ENCODE measurements around the gene ACTL6B. TPM values are rescaled to one million over a fixed set of nuclear protein-coding genes. Genes with fewer than 3 reads are reported as not detected.
A peak's percentile ranks its signal among the peaks of the same experiment; 100 is the strongest.

Gene ACTL6B
- total RNA-seq, 1 donor from 2014 or later, result 2.4 TPM

DNA sequence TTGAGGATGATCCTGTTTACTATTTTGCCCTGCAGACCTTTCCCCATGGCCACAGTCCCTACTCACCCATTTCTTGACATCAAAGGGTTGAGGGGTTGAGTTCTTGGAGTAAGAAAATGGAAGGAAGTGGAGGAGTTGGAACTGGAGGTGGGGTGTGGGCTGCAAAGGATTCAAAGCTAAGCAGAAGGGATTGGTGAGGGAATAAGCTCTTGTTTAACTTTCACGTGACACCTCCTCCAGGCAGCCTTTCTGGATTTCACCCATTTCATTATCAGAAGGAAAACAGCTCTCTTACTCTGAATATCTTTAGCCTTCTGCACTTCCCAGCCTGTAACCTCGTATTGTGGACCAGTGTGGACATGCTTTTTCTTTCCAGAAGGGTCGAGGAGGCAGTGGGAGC is 30.2 kb downstream of the ACTL6B start:
- Mint-ChIP-seq H3K4me1 (ENCODE audit: unreplicated experiment) (peaks cover 9% of the 10 kb centered on the region), H3K9me3 (no peaks in the 10 kb centered on the region), H3K4me3 (peak overlapping the region; percentile 78), H3K27me3 (no peaks in the 10 kb centered on the region), H3K27ac (no peak overlapping the region), H3K36me3 (peaks cover 6% of the 10 kb centered on the region)
- DNase-seq (ENCODE audit: extremely low spot score, unreplicated experiment), result no peak
- TF ChIP-seq CTCF (conservative IDR thresholded peaks at IDR 0.05), result no peak

GRCh38 chr7:100623951-100624824 is 32.1 kb downstream of the ACTL6B start:
- H3K9me3 Mint-ChIP-seq, result no peaks in the 10 kb centered on the region
- no peaks in the 10 kb centered on the region for H3K27me3 Mint-ChIP-seq
- no peak for DNase-seq (ENCODE audit: extremely low spot score, unreplicated experiment)
- no peak for TF ChIP-seq CTCF (conservative IDR thresholded peaks at IDR 0.05)
- peaks cover 9% of the 10 kb centered on the region for H3K36me3 Mint-ChIP-seq
- peaks cover 9% of the 10 kb centered on the region for H3K4me1 Mint-ChIP-seq (ENCODE audit: unreplicated experiment)
- peak overlapping the region; percentile 4 for H3K4me3 Mint-ChIP-seq
- H3K27ac Mint-ChIP-seq, result no peak overlapping the region

- Mint-ChIP-seq H3K4me3 (no peak overlapping the region), H3K9me3 (no peaks in the 10 kb centered on the region), H3K36me3 (peaks cover 9% of the 10 kb centered on the region), H3K27me3 (no peaks in the 10 kb centered on the region), H3K27ac (no peak overlapping the region), H3K4me1 (ENCODE audit: unreplicated experiment) (peaks cover 9% of the 10 kb centered on the region)
- DNase-seq (ENCODE audit: extremely low spot score, unreplicated experiment), result no peak
- TF ChIP-seq CTCF (conservative IDR thresholded peaks at IDR 0.05), result no peak
These were observed 34.7 kb downstream of the ACTL6B start for GRCh38 chr7:100621554-100621953.

DNA sequence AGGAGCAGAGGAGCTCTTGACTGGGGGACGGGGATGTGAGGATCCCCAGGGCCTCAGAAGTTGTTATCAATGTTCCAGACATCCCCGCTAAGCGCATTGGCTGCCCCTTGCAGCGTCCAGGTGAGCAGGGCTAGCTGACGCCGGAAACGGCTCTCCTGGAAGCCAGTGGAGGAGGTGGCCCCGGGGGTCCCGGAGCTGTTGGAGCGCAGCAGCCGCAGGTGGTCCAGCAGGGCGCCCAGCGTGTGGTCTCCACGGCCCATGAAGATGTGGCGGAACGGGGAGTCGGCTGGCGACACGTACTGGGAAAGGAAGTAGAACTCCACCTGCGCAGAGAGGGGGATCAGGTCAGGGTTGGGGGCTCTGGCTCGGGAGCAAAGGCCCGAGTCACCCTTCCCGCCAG is 35.4 kb downstream of the ACTL6B start:
- peaks cover 9% of the 10 kb centered on the region for H3K4me1 Mint-ChIP-seq (ENCODE audit: unreplicated experiment)
- H3K9me3 Mint-ChIP-seq, result no peaks in the 10 kb centered on the region
- H3K27ac Mint-ChIP-seq, result no peak overlapping the region
- no peak for DNase-seq (ENCODE audit: extremely low spot score, unreplicated experiment)
- TF ChIP-seq CTCF (conservative IDR thresholded peaks at IDR 0.05), result no peak
- H3K27me3 Mint-ChIP-seq, result no peaks in the 10 kb centered on the region
- H3K36me3 Mint-ChIP-seq, result peaks cover 9% of the 10 kb centered on the region
- no peak overlapping the region for H3K4me3 Mint-ChIP-seq

DNA sequence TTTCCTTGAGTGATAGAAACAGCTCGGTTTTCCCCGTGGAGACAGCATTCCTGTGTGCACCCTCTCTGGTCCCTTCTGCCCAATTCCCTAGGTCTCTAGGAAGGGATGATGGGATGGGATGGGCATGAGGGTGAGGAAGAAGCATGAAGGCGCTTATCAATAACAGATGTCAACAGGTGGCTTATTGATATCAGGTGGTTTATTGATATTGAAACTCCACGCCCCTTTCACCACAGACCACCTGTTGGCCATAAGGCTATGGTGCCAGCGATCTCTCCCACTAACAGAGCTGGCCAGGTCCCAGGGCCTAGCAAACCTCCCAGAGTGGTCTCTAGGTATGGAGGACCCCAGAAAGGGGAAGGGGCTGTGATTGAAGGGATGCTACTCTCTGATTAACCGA is 36.0 kb downstream of the ACTL6B start:
- Mint-ChIP-seq H3K36me3 (peaks cover 9% of the 10 kb centered on the region), H3K4me1 (ENCODE audit: unreplicated experiment) (peaks cover 7% of the 10 kb centered on the region), H3K27ac (no peak overlapping the region), H3K9me3 (no peaks in the 10 kb centered on the region), H3K27me3 (no peaks in the 10 kb centered on the region), H3K4me3 (no peak overlapping the region)
- no peak for TF ChIP-seq CTCF (conservative IDR thresholded peaks at IDR 0.05)
- no peak for DNase-seq (ENCODE audit: extremely low spot score, unreplicated experiment)

Data from type B pancreatic cell (in vitro differentiated cells).